Coronary artery (tissue), 2 donors: ENCODE measurements around the gene CFAP70.
"Not testable (repeated sequence)": the region's sequence is repeated elsewhere in the genome, so short reads cannot be mapped to it uniquely, and the experiment has no call there.

Source experiments
- DNase-seq: peaks from one replicate; pipeline ENCODE4 v3.0.0-alpha.2; 2017; ENCODE audit warnings: low spot score
- H3K27ac ChIP-seq, 2 donors: fragments of 200-600 bp; sonication (generic); one replicate each; pipeline ENCODE4 v1.5.1; 2016 to 2019
- H3K4me3 ChIP-seq: fragments of 200-600 bp; sonication (generic); 2 replicates; pipeline ENCODE4 v1.5.1; 2016; ENCODE audit warnings: mild to moderate bottlenecking, moderate library complexity
- TF ChIP-seq, protein P1 (sequence below): fragments of 200-600 bp; sonication (generic); IDR thresholded peaks from one replicate; pipeline ENCODE4 v1.5.1; 2019; ENCODE audit warnings: antibody characterized with exemption

CFAP70 gene

DNA sequence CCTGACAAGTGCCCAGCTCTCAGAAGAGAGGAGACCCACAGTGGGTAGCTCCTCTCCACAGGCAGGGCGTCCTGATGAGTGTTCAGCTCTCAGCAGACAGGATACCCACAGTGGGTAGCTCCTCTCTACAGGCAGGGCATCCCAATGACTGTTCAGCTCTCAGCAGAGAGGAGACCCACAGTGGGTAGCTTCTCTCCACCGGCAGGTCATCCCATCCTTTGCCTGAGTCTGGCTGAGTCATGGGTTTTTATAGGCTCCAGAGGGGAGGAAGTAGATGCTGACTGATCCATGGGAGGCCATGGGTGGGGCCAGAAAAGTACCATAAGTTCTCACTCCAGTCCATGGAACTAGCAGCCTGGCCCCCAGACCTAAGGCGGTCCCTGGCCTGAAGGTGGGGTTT, 18.5 kb downstream of the CFAP70 start:
- DNase-seq, result no peak
- Histone ChIP-seq H3K4me3 (no peak overlapping the region), H3K27ac (no peak overlapping the region)
- TF ChIP-seq, protein P1, sequence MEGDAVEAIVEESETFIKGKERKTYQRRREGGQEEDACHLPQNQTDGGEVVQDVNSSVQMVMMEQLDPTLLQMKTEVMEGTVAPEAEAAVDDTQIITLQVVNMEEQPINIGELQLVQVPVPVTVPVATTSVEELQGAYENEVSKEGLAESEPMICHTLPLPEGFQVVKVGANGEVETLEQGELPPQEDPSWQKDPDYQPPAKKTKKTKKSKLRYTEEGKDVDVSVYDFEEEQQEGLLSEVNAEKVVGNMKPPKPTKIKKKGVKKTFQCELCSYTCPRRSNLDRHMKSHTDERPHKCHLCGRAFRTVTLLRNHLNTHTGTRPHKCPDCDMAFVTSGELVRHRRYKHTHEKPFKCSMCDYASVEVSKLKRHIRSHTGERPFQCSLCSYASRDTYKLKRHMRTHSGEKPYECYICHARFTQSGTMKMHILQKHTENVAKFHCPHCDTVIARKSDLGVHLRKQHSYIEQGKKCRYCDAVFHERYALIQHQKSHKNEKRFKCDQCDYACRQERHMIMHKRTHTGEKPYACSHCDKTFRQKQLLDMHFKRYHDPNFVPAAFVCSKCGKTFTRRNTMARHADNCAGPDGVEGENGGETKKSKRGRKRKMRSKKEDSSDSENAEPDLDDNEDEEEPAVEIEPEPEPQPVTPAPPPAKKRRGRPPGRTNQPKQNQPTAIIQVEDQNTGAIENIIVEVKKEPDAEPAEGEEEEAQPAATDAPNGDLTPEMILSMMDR, result no peak

DNA sequence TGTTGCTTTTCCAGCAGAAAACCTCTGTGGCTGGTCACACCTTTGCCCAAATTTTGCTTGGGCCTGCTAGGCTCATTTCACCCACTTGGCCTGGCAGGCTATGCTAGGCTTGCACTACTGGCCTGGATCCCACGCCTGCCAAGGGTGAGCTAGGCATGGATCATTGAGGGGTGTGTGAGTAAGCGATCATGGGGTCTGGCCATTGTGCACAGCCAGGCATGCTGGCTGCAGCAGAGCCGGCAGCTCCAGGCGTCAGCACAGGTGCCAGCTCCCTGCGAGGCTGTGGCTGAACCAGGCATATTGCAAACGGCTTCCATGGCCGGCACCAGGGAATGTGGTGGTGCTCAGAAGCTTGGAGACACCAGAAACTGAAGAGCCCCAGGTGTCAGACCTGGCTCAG, 19.2 kb downstream of the CFAP70 start:
- TF ChIP-seq, protein P1, result no peak

DNA sequence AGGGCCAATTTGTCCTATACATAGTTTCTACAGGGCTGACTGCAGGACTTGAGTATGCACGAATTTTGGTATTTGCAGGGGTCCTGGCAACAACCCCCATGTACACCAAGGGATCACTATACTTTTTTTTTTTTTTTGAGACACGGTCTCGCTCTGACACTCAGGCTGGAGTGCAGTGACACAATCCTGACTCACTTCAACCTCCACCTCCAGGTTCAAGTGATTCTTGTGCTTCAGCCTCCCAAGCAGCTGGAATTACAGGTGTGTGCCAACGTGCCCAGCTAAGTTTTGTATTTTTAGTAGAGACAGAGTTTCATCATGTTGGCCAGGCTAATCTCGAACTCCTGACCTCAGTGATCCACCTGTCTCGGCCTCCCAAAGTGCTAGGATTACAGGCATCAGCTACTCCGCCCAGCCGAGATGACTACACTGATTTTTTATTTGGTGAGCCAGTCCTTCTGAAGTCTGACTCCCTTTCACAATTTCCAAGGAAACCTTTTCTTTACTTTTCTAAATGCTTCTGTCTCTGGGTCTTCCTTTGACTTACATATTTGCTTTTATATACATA, 19.8 kb downstream of the CFAP70 start:
- TF ChIP-seq, protein P1, result no peak
- Histone ChIP-seq H3K27ac (no peak overlapping the region), H3K4me3 (no peak overlapping the region)
- no peak for DNase-seq

More for the DNA sequence above, 19.2 kb downstream of the CFAP70 start:
- H3K27ac ChIP-seq, result no peak overlapping the region
- H3K4me3 ChIP-seq, result no peak overlapping the region
- no peak for DNase-seq

DNA sequence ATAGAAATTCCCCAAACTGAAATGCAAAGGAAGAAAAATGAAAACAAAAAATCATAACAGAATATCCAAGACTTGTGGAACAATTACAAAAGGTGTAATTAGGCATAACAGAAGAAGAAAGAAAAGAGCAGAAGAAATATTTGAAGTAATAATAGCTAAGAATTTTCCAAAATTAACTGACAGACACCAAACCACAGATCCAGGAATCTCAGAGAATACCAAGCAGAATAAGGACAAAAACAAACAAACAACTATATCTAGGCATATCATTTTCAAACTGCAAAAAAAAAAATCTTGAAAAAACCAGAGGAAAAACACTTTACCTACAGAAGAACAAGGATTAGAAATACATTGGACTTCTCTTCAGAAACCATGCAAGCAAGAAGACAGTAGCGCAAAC, 25.5 kb downstream of the CFAP70 start:
- TF ChIP-seq, protein P1, result no peak
- Histone ChIP-seq H3K4me3 (no peak overlapping the region), H3K27ac (no peak overlapping the region)
- no peak for DNase-seq

DNA sequence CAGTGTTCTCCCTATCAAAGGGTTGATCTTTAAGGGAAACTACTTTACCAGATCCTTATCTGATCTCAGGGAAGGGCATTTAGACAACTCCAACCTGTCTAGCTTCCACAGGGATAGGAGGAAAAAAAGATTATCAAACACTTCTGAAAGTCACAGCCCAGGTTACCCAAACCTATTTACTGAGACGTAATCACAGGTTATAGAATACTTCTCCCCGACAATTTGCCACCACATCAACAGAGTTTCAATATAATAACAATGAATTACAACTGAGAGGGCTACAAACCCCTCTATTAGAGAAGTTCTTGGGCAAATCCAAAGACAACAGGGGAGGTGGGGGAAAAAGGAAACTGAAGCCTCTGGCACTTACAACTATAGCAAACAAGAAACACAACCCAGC, 26.3 kb downstream of the CFAP70 start:
- H3K4me3 ChIP-seq, result no peak overlapping the region
- no peak for DNase-seq
- TF ChIP-seq, protein P1, result no peak

DNA sequence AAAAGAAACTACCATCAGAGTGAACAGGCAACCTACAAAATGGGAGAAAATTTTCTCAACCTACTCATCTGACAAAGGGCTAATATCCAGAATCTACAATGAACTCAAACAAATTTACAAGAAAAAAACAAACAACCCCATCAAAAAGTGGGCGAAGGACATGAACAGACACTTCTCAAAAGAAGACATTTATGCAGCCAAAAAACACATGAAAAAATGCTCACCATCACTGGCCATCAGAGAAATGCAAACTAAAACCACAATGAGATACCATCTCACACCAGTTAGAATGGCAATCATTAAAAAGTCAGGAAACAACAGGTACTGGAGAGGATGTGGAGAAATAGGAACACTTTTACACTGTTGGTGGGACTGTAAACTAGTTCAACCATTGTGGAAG, 30.1 kb downstream of the CFAP70 start:
- not testable (repeated sequence) for DNase-seq, H3K27ac ChIP-seq, H3K4me3 ChIP-seq

More for the DNA sequence above, 26.3 kb downstream of the CFAP70 start:
- no peak overlapping the region for H3K27ac ChIP-seq

DNA sequence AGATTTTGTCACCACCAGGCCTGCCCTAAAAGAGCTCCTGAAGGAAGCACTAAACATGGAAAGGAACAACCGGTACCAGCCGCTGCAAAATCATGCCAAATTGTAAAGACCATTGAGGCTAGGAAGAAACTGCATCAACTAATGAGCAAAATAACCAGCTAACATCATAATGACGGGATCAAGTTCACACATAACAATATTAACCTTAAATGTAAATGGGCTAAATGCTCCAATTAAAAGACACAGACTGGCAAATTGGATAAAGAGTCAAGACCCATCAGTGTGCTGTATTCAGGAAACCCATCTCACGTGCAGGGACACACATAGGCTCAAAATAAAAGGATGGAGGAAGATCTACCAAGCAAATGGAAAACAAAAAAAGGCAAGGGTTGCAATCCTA, 33.4 kb downstream of the CFAP70 start:
- DNase-seq, H3K4me3 ChIP-seq, H3K27ac ChIP-seq: not testable (repeated sequence)

DNA sequence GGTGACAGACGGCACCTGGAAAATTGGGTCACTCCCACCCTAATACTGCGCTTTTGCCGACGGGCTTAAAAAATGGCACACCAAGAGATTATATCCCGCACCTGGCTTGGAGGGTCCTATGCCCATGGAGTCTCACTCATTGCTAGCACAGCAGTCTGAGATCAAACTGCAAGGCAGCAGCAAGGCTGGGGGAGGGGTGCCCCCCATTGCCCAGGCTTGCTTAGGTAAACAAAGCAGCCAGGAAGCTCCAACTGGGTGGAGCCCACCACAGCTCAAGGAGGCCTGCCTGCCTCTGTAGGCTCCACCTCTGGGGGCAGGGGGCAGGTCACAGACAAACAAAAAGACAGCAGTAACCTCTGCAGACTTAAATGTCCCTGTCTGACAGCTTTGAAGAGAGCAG, 35.1 kb downstream of the CFAP70 start:
- not testable (repeated sequence) for H3K27ac ChIP-seq, DNase-seq

DNA sequence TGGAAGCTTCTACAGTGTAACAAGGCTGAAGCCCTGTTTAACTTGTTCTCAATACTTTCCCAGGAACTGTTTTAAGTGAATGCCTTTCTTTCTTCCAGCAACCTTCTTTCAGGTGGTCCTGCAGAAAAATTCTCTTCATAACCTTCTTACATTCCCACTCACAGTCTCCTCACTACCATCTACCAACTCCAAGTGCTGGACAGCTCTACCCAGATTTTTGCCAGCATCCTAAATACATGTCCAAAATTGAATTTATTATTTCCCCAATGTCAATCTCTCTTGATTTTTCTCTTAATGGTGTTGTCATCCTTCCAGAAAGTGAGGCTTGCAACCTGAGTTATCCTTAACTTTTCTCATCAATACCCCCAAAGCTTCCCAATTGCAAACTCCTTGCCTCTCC, 48.2 kb downstream of the CFAP70 start:
- Histone ChIP-seq H3K4me3 (no peak overlapping the region), H3K27ac (no peak overlapping the region)
- DNase-seq, result no peak
- TF ChIP-seq, protein P1, result no peak

More for the DNA sequence above, 35.1 kb downstream of the CFAP70 start:
- not testable (repeated sequence) for H3K4me3 ChIP-seq
